Stimulated activated CD4-positive, alpha-beta T cell treated with anti-CD3 and anti-CD28 coated beads, Interleukin-15, amount 100 ng/mL, for 1 hour (primary cell): ENCODE measurements around the gene PNMT.
"Not testable (repeated sequence)": the region's sequence is repeated elsewhere in the genome, so short reads cannot be mapped to it uniquely, and the experiment has no call there.

Source experiments
- DNase-seq, 2 donors: peaks; one replicate each; pipeline ENCODE4 v3.0.0-alpha.2; 2020; ENCODE audit warnings: low read depth in 1 of 2, low spot score in 1 of 2

PNMT gene

GRCh38 chr17:39706921-39707337 lies 38.7 kb downstream of the PNMT start:
- DNase-seq = no peak

- DNase-seq = no peak
Observed at GRCh38 chr17:39709319-39709997, 41.2 kb downstream of the PNMT start.

GRCh38 chr17:39709998-39710964 lies 42.0 kb downstream of the PNMT start:
- no peak for DNase-seq

- not testable (repeated sequence) for DNase-seq
Observed at GRCh38 chr17:39711071-39711470, 42.8 kb downstream of the PNMT start.

- DNase-seq = no peak
Observed at GRCh38 chr17:39711851-39712250, 43.6 kb downstream of the PNMT start.

GRCh38 chr17:39714234-39714633 lies 46.0 kb downstream of the PNMT start:
- DNase-seq = no peak

- no peak for DNase-seq
Observed at GRCh38 chr17:39715375-39716072, 47.3 kb downstream of the PNMT start.

- no peak for DNase-seq
Observed at GRCh38 chr17:39716073-39716818, 48.0 kb downstream of the PNMT start.

GRCh38 chr17:39716879-39717536 lies 48.8 kb downstream of the PNMT start:
- DNase-seq = no peak

GRCh38 chr17:39717660-39718059 lies 49.4 kb downstream of the PNMT start:
- no peak for DNase-seq

GRCh38 chr17:39719563-39720355 lies 51.5 kb downstream of the PNMT start:
- no peak for DNase-seq
